ENCODE measurements around the gene MBNL2.

- TF ChIP-seq EZH2phosphoT487 (IDR thresholded peaks at IDR 0.05; ENCODE audit: borderline replicate concordance, low read length) (no peak), CTCF (IDR thresholded peaks at IDR 0.05; ENCODE audit: low read depth, low read length, poor library complexity, severe bottlenecking) (no peak)
Observed at GRCh38 chr13:97328222-97328790, 106.2 kb downstream of the MBNL2 start.

Data from DOHH2 (cell line).